ENCODE results near the gene STAP2.

Gene STAP2, protein sequence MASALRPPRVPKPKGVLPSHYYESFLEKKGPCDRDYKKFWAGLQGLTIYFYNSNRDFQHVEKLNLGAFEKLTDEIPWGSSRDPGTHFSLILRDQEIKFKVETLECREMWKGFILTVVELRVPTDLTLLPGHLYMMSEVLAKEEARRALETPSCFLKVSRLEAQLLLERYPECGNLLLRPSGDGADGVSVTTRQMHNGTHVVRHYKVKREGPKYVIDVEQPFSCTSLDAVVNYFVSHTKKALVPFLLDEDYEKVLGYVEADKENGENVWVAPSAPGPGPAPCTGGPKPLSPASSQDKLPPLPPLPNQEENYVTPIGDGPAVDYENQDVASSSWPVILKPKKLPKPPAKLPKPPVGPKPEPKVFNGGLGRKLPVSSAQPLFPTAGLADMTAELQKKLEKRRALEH

DNA sequence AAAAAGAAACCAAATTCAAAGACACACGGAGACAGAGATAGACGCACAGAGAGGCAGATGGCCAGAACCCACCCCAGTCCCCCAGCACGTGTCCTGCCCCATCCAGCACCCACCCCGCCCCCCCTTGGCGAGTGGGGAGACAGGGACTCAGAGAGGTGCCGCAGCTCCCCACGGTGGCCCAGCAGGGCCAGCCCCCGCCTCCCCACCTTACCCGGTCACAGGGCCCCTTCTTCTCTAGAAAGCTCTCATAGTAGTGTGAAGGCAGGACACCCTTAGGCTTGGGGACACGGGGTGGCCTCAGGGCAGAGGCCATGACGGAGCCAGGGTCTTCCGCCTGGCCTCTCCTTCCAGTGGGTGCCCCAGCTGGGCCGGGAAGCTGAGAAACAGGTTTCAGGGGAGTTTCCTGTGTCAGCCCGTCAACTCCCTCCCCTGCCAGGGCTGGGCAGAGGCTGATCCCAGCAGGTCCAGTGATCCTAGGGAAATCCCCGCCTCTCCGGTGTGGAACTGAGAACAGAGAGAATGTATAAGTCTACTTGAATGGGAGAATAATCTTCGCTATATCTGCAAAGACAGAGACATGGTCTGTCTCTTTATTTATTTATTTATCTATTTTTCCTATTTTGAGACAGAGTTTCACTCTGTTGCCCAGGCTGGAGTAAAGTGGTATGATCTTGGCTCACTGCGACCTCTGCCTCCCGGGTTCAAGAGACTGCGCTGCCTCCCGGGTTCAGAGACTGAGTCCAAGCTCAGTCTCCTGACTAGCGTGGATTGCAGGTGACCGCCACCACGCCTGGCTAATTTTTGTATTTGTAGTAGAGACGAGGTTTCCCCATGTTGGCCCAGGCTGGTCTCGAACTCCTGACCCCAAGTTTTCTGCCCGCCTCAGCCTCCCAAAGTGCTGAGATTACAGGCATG is at the start of gene STAP2:
STAP2 (minus strand) TSS at position 387 of the 915 bp plus-strand sequence; CDS start at position 313, 74 bp downstream.
- DNase-seq (ENCODE audit: low read depth), result no peak

DNA sequence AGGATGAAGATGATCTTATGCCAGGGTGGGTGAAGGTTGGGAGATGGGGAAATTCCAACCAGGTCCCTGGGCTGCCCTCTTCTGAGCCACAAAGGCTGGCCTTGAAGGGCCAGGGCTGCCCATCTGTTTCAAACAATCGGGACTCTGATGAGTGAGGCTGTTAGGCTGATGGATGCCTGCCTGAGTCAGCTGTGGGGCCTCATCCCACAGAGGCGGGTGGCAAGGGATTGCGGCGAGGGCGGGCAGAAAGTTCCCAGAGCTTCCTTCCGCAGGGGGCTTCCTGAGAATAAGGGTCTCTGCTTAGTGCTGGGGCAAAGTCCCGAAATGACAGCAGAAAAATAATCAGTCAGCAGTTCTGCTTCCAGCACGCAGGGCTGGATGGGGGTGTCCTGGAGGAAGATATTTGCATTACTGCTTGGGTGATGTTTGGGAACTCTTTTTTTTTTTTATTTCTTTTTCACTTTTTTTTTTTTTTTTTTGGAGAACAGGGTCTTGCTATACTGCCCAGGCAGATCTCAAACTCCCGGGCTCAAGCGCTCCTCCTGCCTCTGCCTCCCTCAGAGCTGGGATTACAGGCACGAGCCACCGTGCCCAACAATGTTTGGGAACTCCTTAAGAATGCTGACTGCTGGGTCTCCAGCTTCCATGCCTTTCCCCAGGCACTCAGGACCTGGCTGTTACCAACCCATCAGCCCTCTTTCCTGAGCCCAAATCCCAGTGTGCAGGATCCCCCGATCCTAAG is 47.6 kb upstream of the STAP2 start:
- DNase-seq (ENCODE audit: low read depth), result no peak

DNA sequence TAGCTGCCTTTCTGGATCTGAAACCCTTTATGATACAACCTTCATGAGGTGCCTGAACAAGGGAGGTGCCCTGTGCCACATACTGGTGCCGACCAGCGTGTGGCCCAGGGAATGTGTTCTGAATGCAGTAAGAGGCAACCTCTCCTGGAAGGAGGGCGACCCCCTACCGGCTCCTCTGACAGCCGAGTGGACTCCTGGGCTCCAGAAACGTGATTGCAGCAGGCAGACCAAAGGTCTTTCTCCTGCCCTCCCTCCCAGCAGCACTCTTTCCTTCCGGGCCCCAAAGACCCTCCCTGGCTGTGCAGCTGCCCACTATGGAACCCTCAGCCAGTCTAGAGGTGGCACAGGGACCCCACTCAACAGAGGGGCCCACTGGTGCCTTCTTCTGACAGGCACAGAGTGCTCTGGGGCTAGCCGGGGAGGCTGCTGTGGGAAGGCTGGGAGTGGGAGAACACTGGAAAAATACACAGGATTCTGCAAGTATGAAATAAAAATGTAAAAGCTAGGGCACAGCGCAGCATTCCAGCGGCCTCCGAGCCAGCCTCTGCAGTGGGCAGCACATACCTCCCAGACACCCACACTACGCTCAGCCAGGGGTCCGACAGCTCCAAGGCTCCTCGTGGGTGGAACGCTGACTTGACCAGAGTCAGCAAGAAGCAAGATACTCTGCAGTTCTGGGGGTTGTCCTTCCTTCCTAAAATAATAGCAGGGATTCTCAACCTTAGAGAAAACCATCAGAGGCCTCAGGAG is 46.8 kb upstream of the STAP2 start:
- no peak for DNase-seq (ENCODE audit: low read depth)

DNA sequence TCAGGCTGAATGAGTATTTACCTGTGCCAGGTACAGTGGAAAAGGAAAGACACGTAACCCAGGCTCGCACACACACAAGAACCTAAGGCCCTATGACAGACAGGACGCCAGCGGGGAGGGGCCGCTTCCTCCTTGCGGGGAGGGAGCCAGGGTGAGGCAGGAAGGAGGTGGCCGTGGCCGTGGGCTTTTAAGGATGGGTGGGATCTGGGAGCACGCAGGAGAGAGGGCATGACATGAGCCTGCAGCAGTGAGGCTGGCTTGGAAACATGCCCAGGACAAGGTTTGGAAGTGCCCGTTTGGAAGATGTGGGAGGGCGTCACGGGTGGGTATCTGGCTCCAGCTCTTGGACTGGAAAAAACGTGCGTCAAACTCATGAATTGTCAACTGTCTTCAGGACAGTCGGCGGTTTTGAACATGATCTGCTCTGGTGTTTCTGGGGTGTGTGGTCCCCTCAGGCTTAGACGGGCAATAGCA is 41.7 kb upstream of the STAP2 start:
- DNase-seq (ENCODE audit: low read depth), result peak; percentile 52

DNA sequence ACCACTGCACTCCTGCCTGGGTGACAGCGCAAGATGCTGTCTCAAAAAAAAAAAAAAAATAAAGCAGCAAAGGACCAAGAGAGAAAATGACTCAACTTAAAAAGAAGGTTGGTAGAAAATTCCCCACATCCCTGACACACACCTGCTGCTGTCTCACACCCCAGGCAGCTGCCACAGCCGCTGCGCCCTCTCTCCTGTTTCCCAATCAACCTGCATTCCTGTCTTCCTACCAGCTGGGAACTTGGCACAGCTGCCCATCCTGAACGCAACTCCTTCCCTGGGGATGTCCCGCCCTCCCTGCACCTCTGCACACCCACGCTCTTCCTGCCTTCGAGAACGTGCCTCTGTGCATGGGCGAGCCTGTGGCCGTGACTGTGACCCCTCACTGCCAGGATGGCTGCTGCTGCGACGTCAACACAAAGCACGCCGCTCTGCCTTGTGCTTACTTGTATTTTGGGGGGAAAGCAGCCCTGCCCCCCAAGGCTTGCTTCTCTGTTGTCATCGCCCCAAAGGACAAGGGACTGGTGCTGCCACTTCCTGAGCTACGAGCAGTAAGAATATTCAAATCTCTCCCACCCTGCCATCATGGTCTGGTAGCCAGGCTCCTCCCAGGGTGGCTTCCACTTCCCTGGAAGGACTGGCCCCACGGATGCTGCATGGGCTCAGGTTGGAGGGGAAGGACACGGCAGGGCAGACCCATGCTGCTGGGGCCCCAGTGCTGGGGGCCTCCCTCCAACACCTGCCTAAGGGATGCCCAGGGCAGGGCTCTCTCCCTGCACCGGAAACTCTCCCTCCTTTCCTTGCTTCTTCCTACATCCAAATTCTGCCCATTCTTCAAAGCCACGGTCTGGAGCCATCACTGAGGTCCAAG is 41.0 kb upstream of the STAP2 start:
- DNase-seq (ENCODE audit: low read depth), result no peak

DNA sequence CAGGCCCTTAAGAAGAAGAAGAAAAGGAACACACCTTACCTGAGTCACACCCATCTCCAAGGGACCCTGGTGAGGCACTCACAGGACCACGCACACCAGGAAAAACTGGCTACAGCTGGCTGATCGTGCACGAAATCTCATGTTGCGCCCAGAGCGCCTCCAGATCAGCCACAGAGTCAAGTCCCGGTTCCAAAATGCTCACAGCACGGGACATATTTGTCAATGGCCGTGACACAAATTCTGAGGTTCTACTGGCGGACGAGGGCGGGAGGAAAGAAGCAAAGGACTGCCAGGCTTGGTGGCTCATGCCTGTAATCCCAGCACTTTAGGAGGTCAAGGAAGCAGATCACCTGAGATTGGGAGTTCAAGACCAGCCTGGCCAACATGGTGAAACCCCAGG is 40.3 kb upstream of the STAP2 start:
- no peak for DNase-seq (ENCODE audit: low read depth)

DNA sequence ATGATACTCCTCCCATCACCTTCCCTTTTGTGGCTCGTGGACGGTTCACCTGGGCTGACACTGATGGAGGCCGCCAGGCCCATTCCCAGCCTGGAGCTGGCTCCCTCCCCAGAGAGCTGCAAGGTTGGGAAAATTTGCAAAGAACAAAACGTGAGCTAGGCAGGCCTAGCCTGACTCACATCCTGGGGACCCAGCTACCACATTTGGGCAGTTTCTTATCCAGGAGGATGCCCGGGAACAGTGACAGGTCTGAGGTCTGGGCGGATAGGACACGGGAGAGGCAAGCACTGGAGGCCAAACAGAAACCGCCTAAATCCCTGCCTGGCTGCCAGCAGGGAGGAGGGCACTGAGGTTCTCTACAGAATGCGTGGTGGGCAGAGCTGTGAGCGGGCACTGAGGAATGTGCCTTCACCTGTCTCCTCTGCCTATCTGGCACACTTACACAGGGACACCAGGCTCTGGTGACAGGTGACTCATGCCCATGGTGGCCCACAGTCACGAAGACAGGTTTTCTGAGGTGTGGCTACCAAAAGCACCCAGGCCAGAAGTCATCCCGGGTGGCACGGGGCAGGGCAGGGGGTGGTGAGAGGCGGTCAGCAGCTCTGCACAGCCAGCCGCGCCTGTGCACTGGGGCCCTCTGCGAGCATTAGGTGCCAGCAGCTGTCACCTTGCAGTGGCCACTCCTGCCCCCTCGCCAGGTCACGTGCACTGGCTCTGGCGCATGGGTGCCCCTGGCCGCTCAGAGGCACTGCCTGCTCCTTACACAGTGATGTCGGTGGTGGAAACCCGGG is 38.6 kb upstream of the STAP2 start:
- no peak for DNase-seq (ENCODE audit: low read depth)

DNA sequence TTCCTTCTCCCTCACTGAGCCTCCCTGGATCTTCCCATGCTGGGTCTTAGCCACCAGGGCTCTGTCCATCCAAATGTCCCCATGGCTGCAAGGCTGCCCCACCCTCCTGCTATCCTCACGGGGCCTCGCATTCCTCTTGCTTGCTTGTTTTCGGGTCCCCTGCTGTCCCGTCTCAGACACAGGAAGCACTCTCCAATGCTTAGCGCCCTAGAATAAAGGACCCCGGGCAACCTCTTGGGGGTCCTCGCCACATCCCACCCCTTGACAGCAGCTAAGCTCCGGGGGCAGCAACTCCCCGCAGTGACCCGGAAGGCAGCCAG is 38.0 kb upstream of the STAP2 start:
- no peak for DNase-seq (ENCODE audit: low read depth)

DNA sequence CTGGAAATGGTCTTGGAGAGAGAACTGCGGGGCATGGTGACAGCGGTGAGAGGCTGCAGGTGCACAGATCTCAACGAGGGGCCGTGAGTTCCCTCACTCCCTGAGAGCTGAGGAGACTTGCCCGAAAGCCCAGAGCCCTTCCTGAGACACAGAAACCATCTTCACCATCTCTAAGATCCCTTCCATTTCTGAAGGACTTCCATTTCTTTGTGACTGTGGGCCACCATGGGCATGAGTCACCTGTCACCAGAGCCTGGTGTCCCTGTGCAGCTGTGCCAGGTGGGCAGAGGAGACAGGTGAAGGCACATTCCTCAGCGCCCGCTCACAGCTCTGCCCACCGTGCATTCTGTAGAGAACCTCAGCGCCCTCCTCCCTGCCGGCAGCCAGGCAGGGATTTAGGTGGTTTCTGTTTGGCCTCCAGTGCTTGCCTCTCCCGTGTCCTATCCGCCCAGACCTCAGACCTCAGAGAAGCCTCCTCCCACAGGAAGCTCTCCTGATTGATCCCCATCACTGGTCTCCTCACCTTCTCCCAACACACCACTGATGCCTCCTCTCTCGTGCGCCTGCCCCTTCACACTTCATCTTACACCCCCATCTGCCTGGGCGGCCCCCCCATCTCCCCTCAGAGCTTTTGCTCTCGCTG is 37.5 kb upstream of the STAP2 start:
- DNase-seq (ENCODE audit: low read depth), result no peak

DNA sequence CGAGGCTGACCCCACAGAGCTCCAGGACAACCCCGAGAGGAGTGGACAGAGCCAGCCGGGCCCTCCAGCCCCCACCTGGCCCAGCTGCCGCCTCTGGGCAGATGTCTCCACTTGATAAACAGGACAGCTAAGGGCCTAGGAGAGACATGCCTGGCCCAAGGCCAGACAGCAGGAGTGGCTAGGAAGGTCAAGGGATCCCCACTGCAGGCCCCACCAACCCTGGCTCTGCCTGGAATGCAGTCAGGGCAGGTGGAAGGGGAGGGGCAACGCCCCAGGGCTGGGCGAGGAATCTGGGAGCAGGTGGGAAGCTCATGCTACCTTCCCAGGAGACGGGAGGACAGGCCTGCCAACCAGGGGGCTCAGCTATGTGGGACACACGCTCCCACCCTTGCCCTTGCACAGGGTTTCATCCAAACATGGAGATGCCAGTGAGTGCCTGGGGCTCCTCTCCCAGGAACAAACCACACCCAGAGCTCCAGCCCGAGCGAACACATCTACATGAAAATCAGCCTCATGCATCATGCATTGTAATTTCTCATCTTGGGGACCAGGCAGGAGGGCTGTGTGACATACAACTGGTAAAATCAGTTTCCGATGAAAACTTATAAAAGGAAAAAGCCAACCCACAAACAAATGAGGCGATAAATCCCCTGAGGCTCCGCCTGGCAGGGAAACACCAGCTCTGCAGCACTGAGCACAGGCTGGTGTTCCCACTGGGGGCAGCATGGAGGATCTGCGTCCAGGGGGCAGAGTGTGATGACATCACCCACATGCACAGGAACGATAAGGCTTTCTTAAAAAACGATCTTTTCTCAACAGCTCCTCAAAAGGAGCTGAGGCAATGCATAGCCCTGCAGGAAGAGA is 36.8 kb upstream of the STAP2 start:
- no peak for DNase-seq (ENCODE audit: low read depth)

DNA sequence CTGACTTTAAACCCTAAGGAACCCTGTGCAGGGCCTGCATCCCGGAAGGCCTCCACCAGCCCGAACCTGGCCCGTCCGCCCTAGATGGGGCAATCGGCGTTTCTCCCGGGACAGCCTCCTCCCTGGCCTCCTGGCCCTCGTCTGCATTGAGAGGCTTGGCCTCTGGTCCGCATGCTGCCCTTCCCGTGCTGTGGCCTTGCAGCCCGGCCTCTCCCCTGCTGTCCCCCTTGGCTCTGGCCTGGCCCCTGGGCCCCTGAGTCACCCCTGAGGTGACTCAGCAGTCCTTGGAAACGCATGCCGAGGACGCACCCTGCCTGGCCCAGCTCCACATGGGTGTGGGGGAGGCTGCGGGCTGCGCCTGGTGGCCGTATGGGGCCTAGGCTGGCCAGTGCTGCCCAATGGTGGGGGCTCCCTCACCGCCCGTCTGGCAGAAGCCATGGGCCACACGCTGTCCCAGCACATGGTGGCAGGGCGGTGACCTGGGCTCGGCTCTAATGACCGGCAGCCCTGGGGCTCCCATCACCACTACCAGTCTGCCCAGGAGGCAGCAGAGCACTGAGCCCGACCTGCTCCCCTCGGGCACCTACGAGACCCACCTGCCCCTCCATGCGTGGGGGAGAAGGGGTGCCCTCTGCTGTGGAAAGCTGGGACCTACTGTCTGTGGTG is 36.0 kb upstream of the STAP2 start:
- no peak for DNase-seq (ENCODE audit: low read depth)

DNA sequence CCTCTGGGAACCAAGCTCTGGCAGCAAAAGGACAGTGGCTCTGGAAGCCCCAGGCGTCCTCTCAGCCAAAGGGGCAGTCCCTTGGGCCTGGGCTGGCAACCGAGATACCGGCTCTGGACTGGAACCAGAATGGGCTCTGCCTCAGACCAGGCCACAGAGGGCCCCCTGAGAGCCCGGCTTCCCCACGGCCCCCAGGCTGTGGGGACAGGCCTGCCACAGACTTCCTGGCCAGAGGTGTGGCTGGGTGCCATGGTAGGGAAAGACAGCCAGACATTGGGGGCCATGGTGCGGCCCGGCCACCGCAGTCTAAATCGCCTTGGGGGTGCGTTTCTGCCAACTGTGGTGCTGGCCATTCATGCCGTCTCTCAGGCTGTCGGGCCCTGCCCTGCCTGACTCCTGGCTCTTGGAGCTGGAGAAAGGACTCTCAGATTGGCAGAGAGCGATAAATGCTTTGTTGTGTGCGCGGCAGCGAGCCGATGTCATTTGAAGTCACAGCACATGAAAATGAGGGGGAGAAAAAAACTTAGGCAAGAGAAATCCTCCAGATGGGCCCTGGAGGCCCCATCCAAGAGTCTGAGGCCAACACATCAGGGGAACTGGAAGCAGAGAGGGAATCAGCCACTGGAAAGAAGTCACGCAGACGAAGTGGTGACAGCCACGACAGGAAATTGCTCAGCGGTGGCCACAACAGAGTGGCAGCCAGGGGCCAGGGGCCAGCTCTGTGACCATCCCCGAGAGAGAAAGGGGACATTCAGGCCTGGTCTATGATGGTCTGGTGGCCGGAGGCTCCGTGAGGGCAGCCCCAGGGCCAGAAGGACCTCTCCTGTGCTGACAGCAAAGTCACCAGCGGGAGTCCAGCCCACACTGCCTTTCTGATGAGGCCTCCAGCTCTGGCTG is 35.2 kb upstream of the STAP2 start:
- DNase-seq (ENCODE audit: low read depth), result no peak

DNA sequence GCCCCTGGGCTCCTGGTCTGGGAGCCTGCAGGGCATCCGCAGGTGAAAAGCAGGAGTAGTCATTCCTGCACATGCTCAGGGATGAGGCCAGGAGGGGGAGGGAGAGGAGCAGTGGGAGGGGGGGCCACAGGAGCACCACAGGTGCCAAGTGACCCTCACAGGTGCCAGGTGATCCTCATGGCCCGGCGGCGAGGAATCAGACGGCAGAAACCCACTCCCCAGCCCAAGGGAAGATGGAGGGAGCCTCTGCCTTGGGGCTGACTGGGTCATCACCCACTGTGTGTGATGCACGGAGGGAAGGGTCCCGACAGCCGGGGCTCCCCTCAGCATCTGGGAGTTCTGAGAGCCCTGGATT is 34.4 kb upstream of the STAP2 start:
- no peak for DNase-seq (ENCODE audit: low read depth)

DNA sequence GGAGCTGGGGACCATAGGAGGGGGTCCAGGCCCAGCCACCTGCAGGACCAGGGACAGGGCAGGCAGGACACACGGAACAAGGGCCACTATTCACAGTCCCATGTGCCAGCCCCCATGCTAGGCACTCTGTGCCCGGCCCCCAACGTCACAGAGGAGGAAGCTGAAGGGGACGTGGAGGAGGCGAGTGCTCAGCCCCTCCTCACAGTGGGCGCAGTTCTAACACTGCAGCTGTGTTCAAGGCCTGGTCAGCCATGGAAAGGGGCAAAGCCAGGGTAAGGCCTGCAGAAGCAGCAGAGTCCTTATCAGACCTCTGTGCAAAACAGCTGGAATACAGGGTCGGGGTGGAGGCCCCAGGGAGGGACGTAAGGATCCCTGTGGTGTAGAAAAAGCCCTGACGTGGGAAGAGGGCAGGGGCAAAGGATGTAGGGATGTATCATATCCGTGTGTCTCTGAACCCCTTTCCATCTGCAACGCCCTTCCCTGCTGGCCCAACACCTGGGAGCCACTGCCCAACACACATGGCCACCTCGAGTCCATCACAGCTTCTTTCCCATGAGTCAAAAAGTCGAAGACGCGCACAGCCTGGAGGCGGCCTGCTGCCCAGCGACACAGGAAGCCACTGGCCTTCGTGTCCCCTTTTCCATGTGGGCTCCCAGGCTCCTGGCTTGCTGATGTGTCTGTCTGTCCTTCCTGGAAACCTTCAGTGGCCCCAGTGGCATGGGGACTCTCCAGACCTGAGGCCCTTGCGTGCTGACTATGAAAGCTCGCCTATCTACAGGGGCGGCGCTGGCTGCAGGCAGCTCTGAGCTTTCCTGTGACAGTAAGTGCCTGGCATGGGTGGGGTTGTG is 33.8 kb upstream of the STAP2 start:
- DNase-seq (ENCODE audit: low read depth), result no peak

DNA sequence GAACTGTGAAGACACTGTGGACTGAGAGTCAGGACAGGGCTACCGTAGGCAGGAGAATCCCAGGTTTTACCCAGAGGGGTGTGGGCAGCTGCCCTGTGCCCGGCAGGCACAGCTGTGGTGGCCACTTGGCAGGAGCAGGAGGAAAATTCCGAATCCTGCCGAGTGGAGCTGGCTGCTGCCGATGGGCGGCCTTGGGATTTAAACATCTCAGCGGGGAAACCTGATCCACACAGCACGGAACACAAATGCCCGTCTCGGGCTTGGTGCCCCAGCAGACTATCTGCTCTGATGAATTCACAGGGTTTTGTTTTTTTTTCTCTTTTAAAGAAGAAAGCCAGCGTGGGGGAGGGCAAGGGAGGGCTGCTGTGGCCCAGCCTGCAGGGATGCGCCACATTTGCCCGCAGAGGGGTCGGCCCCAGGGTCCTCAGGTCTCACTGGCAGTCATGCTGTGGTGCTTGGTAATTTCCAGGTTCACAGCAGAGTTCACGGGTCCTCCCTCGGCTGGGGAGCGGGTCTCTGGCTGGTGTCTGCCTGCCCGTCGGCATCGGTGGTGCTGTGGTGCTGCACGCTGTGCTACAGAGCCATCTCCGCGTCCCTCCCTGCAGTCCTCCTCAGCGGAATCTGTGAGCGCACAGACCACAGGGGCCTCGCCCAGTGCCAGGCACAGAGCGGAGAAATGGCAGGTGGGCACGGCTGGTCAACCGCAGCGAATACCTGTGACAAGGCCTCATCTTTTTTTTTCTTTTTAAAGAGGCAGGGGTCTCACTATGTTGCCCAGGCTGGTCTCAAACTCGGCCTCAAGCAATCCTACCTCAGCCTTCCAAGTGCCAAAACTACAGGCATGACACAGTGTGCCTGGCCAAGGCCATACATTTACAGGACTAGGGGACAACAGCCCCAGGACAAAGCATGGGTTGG is 32.9 kb upstream of the STAP2 start:
- DNase-seq (ENCODE audit: low read depth), result no peak

Measured in activated T-cell treated with anti-CD3 and anti-CD28 coated beads for 1 hour (primary cell).